Lower leg skin (tissue), 3 donors: Measurements from ENCODE around the gene RPL7A.

ENCODE experiments used
- POLR2A ChIP-seq, 2 donors: fragments of 450-650 bp; IDR thresholded peaks; one replicate each; pipeline ENCODE4 v1.6.1; 2016 to 2017; ENCODE audit warnings: antibody characterized with exemption in 2 of 2, mild to moderate bottlenecking in 1 of 2, moderate library complexity in 1 of 2
- TF ChIP-seq, protein P1 (sequence below), 3 donors: fragments of 450-650 bp; IDR thresholded peaks; one replicate each; pipeline ENCODE4 v1.5.1; 2016; ENCODE audit warnings: antibody characterized with exemption in 3 of 3, mild to moderate bottlenecking in 3 of 3, moderate library complexity in 2 of 3

GRCh38 chr9:133366435-133366834, 18.4 kb downstream of the RPL7A start:
- TF ChIP-seq, protein P1, sequence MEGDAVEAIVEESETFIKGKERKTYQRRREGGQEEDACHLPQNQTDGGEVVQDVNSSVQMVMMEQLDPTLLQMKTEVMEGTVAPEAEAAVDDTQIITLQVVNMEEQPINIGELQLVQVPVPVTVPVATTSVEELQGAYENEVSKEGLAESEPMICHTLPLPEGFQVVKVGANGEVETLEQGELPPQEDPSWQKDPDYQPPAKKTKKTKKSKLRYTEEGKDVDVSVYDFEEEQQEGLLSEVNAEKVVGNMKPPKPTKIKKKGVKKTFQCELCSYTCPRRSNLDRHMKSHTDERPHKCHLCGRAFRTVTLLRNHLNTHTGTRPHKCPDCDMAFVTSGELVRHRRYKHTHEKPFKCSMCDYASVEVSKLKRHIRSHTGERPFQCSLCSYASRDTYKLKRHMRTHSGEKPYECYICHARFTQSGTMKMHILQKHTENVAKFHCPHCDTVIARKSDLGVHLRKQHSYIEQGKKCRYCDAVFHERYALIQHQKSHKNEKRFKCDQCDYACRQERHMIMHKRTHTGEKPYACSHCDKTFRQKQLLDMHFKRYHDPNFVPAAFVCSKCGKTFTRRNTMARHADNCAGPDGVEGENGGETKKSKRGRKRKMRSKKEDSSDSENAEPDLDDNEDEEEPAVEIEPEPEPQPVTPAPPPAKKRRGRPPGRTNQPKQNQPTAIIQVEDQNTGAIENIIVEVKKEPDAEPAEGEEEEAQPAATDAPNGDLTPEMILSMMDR (IDR thresholded peaks at IDR 0.05) = no peak
- TF ChIP-seq POLR2A (IDR thresholded peaks at IDR 0.05) = no peak
